Activated naive CD4-positive, alpha-beta T cell treated with anti-CD3 and anti-CD28 coated beads, Interleukin-2, amount 50 U/mL, for 24 hours (primary cell): ENCODE data around the gene CAMK2N2.

Experiments
- H3K27ac Mint-ChIP-seq: one replicate; pipeline ENCODE4 v1.8.0; 2021; ENCODE audit warnings: mild to moderate bottlenecking, mixed read lengths
- H3K27me3 Mint-ChIP-seq: one replicate; pipeline ENCODE4 v1.8.0; 2021; ENCODE audit warnings: mixed read lengths
- H3K36me3 Mint-ChIP-seq: one replicate; pipeline ENCODE4 v1.8.0; 2021; ENCODE audit warnings: mixed read lengths
- H3K4me1 Mint-ChIP-seq: one replicate; pipeline ENCODE4 v1.8.0; 2021; ENCODE audit warnings: mixed read lengths
- H3K4me3 Mint-ChIP-seq: one replicate; pipeline ENCODE4 v1.8.0; 2021; ENCODE audit warnings: mild to moderate bottlenecking, mixed read lengths
- H3K9me3 Mint-ChIP-seq: one replicate; pipeline ENCODE4 v1.8.0; 2021; ENCODE audit warnings: mixed read lengths

Gene CAMK2N2

DNA sequence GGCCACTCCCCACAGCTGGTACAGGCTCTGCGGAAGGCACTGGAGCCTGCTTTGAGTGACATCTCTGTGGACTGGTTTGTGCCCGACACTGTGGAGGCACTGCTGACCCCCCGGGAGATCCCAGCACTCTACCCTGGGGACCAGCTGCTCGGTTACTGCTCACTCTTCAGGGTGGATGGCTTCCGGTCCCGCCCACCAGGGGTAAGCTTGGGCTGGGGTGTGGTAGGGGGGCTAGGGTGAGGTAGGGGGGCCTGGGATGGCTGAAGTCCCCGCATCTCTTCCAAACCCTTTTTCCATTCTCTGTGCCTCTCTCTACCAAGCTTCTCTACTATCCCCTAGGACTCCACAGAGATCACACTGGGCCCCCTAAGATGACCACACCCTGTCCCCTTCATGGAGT, 24.1 kb downstream of the CAMK2N2 start:
- no peaks in the 10 kb centered on the region for H3K9me3 Mint-ChIP-seq
- peaks cover 8% of the 10 kb centered on the region for H3K27me3 Mint-ChIP-seq
- no peak overlapping the region for H3K27ac Mint-ChIP-seq
- peaks cover 2% of the 10 kb centered on the region for H3K36me3 Mint-ChIP-seq
- H3K4me3 Mint-ChIP-seq, result no peak overlapping the region
- no peaks in the 10 kb centered on the region for H3K4me1 Mint-ChIP-seq

DNA sequence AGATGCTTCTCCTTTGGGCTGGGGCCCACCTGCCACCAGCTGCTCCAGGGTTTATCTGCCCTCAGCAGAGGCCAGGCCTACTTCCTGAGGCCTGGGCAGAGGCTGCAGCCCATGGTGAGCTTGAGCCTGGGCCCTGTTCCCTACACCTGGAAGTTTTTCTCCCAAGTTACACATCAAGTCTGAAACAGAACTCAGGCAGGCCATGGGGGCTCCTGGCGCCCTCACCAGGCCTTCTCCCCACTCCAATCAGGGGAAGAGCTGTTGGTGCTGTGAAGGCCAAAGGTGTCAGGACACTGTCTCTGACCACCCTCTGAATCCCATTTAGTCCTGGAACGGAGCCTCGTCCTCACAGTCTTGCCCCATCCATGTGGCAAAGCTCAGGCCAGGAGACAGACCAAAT, 24.7 kb downstream of the CAMK2N2 start:
- Mint-ChIP-seq H3K9me3 (no peaks in the 10 kb centered on the region), H3K4me1 (no peaks in the 10 kb centered on the region), H3K27ac (no peak overlapping the region), H3K4me3 (no peak overlapping the region), H3K27me3 (peaks cover 13% of the 10 kb centered on the region), H3K36me3 (no peaks in the 10 kb centered on the region)

DNA sequence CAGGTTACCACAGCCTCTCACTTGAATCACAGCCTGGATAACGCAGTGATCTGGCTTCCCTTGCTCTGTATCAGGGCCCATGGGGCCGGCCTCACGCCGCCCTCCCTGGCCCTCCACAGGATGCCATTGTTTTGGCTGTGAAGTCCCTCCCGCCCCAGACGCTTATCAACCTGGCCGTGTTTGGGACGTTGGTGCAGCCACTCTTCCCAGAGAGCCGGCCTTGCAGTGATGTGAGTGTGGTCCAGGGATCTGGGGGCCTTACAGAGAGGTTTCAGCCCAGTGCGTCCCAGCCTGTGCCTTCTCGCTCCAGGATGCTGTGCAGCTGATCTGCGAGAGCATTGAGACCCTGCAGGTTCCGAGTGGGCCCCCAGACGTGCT, 25.3 kb downstream of the CAMK2N2 start:
- peaks cover 5% of the 10 kb centered on the region for H3K4me1 Mint-ChIP-seq
- no peak overlapping the region for H3K4me3 Mint-ChIP-seq

DNA sequence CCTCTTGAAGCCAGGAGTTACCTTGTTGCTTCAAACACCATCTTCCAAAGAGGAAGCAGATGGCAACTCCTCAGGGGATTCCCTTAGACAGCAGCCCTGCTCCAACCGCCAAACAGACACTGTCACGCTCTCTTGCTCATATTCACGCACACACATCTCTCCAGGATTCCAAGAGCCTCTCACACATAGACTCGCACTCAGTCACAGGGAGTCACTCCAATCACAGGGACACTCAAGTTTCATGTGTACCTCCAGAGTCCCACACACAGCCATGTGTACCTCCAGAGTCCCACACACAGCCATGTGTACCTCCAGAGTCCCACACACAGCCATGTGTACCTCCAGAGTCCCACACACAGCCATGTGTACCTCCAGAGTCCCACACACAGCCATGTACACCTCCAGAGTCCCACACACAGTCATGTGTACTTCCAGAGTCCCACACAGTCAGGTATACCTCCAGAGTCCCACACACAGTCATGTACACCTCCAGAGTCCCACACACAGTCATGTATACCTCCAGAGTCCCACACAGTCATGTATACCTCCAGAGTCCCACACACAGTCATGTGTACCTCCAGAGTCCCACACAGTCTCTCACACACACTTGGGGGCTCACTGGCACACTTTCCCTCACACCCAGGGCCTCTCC, 25.8 kb downstream of the CAMK2N2 start:
- no peaks in the 10 kb centered on the region for H3K36me3 Mint-ChIP-seq
- peaks cover 8% of the 10 kb centered on the region for H3K4me1 Mint-ChIP-seq
- H3K4me3 Mint-ChIP-seq, result no peak overlapping the region
- H3K27ac Mint-ChIP-seq, result no peak overlapping the region
- H3K9me3 Mint-ChIP-seq, result no peaks in the 10 kb centered on the region
- peaks cover 21% of the 10 kb centered on the region for H3K27me3 Mint-ChIP-seq

More for the DNA sequence above, 25.3 kb downstream of the CAMK2N2 start:
- Mint-ChIP-seq H3K36me3 (no peaks in the 10 kb centered on the region), H3K9me3 (no peaks in the 10 kb centered on the region), H3K27me3 (peaks cover 19% of the 10 kb centered on the region), H3K27ac (no peak overlapping the region)

DNA sequence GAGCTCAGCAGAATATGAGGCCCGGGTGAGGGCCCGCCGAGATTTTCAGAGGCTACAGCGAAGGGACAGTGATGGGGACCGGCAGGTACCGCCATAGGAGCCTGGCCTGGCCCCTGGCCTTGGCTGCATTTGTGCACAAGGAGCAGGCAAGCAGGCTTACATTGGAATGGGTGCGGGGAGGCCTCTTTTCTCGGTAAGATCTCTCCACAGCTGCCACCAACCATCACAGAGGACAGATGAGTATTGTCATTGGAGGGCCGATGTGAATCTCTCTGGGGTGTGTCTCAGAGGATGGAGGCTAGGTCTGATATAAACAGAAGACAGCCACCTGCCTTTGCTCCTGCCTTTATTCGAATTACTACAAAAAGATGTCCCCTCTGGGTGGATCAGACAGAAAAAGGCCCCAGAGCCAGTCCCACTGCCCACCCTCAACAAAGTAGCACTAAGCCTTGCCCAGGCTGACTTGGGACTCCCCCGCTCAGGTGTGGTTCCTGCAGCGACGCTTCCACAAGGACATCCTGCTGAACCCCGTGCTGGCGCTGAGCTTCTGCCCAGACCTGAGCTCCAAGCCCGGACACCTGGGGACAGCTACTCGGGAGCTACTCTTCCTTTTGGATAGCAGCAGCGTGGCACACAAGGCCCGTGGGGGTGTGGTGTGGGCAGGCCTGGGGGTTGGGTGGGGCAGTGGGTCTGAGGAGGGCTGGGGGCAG, 26.5 kb downstream of the CAMK2N2 start:
- Mint-ChIP-seq H3K4me3 (no peak overlapping the region), H3K27me3 (peaks cover 21% of the 10 kb centered on the region), H3K36me3 (no peaks in the 10 kb centered on the region), H3K27ac (no peak overlapping the region), H3K4me1 (peaks cover 8% of the 10 kb centered on the region), H3K9me3 (no peaks in the 10 kb centered on the region)

DNA sequence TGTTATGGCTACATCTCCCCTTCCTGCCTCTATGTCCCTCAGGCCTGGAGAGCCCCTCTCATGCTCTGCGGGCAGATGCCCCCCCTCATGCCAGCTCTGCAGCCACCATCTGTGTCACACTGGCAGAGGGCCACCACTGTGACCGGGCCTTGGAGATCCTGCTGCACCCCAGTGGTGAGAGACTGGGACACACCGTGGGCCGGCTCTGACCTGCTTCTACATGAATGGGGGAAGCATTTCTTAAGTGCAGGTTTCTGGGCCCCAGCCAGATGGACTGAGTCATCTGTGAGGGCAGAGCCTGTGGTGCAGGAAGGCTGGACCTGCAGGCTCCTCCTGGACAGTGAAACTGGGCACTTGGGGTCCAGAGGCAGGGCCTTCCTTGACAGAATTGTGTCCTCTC, 27.1 kb downstream of the CAMK2N2 start:
- Mint-ChIP-seq H3K9me3 (no peaks in the 10 kb centered on the region), H3K4me3 (no peak overlapping the region), H3K27ac (no peak overlapping the region), H3K4me1 (peaks cover 8% of the 10 kb centered on the region), H3K36me3 (no peaks in the 10 kb centered on the region), H3K27me3 (peaks cover 21% of the 10 kb centered on the region)

DNA sequence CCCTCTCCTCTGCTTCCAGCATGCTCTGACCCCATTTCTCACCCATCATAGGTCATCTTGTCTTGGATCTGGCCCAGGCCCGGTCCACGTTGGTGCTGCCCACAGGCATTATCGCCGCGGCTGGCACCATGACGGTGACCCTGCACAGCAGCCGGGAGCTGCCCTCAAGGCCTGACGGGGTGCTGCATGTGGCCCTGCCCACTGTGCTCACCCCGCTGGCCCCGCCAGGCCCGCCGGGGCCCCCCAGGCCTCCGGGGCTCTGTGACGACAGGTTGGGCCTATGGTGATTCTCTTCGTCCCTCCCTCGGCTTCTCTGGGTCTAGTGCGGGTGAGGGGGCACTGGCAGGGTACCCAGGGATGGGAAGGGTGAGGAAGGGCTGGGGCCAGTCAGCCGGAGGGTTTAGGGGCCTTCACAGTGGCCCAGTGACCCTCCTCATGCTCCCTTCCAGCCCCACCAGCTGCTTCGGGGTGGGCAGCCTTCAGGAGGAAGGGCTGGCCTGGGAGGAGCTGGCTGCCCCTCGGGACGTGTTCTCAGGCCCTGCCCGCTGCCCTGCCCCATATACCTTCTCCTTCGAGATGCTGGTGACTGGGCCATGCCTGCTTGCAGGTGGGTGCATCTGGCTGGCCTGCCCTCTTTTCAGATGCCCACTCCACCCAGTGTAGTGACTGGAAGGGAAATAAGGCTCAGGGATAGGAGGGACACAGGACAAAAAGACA, 28.1 kb downstream of the CAMK2N2 start:
- Mint-ChIP-seq H3K36me3 (no peaks in the 10 kb centered on the region), H3K27me3 (peaks cover 22% of the 10 kb centered on the region), H3K4me1 (peaks cover 14% of the 10 kb centered on the region), H3K9me3 (no peaks in the 10 kb centered on the region), H3K4me3 (no peak overlapping the region), H3K27ac (peak overlapping the region; percentile 70)

DNA sequence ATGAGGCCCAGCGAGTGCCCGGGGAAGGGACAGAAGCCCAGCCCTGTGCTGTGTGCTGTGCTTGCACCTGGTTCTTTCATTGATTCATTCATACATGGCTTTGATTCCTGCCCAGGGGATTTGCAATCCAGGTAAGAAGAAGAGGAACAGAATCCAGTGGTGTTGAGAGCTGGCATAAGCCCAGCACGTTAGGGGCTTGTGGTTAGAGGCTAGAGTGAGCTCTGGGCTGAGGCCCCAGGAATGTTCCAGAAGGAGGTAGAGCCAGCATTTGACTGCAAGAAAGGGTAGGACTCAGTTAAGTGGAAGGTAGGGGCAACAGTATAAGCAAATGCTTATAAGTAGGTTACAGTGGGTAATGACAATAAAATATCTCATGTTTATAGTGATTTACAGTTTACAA, 29.7 kb downstream of the CAMK2N2 start:
- Mint-ChIP-seq H3K27me3 (peaks cover 28% of the 10 kb centered on the region), H3K36me3 (no peaks in the 10 kb centered on the region), H3K27ac (no peak overlapping the region), H3K4me1 (peaks cover 14% of the 10 kb centered on the region), H3K9me3 (no peaks in the 10 kb centered on the region), H3K4me3 (peak overlapping the region; percentile 75)

DNA sequence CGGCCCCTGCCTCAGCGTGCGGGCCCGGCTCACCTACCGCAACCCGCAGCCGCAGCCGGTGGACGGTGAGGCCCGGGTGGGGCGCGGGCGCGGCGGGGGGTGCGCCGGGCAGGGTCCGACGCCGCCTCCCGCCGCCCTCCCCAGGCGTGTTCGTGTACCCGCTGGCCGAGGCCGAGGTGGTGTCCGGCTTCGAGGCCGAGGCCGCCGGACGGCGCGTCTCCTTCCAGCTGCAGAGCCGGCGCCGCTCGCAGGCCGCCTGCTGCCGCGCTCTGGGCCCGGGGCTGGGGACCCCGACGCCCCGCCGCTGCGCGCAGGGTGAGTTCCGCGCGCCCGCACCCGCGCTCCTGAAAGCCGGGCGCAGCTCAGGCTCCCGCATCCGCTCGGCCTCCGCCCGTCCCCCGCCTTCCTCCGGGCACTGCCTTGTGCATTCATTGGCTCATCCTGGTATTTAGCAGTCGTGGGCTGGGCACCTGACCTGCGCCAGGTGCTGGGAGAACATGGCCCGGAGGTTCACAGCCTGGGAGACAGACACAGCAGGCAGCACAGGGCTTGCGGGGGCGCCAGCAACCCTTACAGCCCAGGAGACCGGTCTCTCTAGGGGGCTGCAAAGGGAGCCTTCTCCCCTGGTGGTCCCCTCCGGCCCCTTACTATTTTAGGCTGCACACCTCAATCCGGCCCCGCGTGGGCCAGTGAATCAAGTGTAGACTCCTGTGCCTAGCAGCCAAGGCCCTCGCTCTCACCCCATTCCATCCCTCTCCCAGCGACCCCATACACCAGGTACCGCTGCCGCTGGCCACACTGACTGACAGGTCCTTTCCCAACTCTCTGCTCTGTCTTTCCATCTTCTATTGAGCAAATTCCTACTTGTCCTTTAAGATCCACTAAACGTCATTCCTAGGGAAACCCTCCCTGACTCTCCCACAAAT, 30.5 kb downstream of the CAMK2N2 start:
- Mint-ChIP-seq H3K27ac (no peak overlapping the region), H3K4me1 (peaks cover 14% of the 10 kb centered on the region), H3K27me3 (peaks cover 28% of the 10 kb centered on the region), H3K36me3 (no peaks in the 10 kb centered on the region), H3K4me3 (peak overlapping the region; percentile 75), H3K9me3 (no peaks in the 10 kb centered on the region)

DNA sequence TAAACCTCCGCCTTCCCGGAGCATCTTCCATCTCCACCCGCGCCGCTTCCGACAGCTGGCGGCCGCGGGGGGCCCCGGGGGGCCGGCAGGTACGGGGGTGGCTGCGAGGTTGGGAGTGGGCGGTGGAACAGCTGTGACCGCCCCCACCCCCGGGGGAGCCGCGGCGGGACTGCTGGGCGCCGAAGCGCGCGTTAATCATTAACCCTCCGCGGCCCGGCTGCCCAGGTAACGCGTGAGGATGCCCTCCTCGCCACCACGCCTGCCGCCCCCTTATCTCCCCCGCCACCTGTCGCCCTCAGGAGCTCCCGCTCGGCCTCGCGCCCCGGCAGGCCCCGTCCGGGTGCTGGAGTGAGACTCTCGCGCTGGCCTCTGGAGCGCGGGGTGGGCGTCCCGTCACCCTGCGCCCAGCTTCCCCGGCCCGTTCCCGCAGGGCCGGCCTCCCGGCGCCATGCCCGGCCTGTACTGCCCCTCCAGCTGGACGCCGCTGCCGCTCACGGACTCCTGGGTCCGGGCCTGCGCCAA, 31.2 kb downstream of the CAMK2N2 start:
- no peak overlapping the region for H3K27ac Mint-ChIP-seq
- H3K4me3 Mint-ChIP-seq, result no peak overlapping the region
- H3K36me3 Mint-ChIP-seq, result no peaks in the 10 kb centered on the region
- no peaks in the 10 kb centered on the region for H3K9me3 Mint-ChIP-seq
- H3K27me3 Mint-ChIP-seq, result peaks cover 32% of the 10 kb centered on the region
- peaks cover 14% of the 10 kb centered on the region for H3K4me1 Mint-ChIP-seq

DNA sequence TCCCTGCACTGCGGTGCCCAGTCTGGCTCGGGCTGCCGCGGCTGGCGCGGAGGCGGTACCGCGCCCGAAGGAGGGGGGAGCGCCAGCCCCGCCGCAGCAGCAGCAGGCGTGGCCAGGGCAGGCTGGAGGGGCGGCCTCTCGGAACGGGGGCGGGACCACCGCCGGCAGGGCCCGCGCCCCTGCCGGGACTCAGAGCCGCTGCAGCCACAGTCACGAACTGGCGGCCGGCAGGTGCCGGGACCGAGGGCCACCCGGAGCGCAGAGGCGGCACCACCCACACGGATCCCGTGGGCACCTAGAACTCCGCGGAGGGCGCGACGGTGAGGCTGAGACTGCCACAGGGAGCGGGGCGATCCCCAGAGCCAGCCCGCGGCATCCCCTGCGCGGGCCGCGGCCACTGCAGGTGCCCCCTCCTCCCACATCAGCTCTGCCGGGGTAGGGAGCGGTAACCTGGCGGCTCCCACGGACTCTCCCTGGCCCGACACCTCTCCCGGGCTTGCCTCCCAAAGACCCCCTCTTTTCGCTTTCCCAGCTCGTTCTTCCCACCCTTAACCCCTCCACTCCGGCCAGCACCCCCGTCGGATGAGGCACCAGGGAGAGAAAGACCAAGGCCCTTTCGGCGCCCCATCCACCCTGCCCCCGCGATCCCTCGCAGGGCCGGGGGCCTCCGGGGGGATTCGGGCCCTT, 31.8 kb downstream of the CAMK2N2 start, which contains the start of gene VWA5B2:
Gene VWA5B2 (plus strand): TSS at position 192 of the 687 bp plus-strand sequence. CDS start 944 bp downstream, outside the sequence.
- no peaks in the 10 kb centered on the region for H3K9me3 Mint-ChIP-seq
- peaks cover 14% of the 10 kb centered on the region for H3K4me1 Mint-ChIP-seq
- H3K4me3 Mint-ChIP-seq, result peak within 1 kb of the TSS; percentile 67
- peaks cover 33% of the 10 kb centered on the region for H3K27me3 Mint-ChIP-seq
- no peaks in the 10 kb centered on the region for H3K36me3 Mint-ChIP-seq
- no peak within 1 kb of the TSS for H3K27ac Mint-ChIP-seq

DNA sequence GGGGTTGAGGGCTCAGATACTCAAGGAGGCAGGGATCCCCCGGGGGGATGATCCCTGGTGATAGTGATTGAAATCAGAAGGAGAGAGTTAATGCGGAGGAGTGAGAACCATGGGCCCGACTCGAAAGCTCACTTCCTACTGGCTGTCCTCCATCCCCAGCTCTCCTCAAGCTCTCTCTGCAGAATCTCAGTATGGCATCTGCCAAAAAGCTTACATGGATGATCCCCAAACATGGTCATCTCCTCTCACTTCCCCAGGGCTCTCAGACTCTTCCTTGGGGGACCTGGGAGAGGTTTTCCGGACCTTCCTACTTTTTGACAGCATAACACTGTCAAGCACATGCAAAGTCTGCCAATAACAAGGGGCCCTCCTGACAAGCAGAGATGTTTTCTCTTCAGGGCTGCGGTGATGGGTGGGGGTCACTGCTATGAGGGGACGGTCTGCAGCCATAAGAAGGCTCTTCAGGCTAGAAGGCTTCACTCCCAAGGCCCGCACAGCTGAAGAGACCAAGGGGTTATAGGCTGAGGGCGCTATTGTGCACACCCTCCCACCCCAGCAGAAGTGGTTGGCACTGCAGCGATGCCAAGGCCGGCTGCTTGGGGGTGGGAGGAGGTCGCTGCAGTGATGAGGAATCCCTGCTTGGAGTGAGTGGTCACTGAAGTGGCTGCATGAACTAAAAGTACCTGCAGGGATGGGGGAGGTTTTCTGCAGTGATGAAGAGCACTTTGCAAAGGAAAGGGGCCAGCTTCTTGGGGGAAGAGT, 32.8 kb downstream of the CAMK2N2 start:
- Mint-ChIP-seq H3K27me3 (peaks cover 35% of the 10 kb centered on the region), H3K36me3 (no peaks in the 10 kb centered on the region), H3K4me1 (peaks cover 14% of the 10 kb centered on the region), H3K4me3 (peak overlapping the region; percentile 60), H3K27ac (no peak overlapping the region), H3K9me3 (no peaks in the 10 kb centered on the region)

DNA sequence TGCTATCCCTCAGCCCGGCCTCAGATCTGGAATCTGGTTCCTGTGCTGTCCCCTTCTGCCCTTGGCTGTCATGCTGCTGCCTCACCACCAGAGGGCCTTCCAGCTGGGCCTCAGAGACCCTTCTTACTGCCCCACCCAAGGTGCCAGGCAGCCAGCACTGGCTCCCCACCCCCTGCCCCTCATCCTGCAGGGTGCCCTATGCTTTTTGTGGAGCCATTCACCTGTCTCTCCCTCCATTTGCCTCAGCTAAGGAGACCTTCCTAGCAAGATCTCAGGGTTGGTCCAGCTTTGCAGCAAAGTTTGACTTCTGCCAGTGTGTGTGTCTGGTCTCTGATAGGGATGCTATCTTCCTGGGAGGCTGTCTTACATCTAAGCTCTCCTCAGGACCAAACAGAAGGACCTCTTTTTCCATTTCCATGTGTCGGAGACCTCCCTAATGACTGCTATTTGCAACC, 33.8 kb downstream of the CAMK2N2 start:
- no peaks in the 10 kb centered on the region for H3K9me3 Mint-ChIP-seq
- H3K27me3 Mint-ChIP-seq, result peaks cover 29% of the 10 kb centered on the region
- no peaks in the 10 kb centered on the region for H3K36me3 Mint-ChIP-seq
- H3K27ac Mint-ChIP-seq, result no peak overlapping the region
- H3K4me3 Mint-ChIP-seq, result no peak overlapping the region
- H3K4me1 Mint-ChIP-seq, result peaks cover 14% of the 10 kb centered on the region

DNA sequence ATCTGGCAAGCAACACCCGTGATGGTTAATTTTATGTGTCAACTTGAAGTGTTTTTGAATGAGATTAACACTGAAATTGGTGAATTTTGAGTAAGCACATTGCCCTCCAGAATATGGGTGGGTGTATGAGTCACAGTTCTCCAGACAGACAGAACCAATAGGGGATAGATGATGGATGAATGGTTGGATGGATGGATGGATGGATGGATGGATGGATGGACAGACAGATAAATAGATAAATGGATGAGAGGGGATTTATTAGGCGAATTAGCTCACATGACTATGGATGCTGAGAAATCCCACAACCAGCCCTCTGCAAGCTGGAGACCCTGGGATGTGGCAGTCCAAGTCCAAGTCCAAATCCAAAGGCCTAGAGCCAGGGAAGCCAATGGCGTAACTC, 37.4 kb downstream of the CAMK2N2 start:
- Mint-ChIP-seq H3K27ac (no peak overlapping the region), H3K27me3 (peaks cover 16% of the 10 kb centered on the region), H3K36me3 (no peaks in the 10 kb centered on the region), H3K9me3 (no peaks in the 10 kb centered on the region), H3K4me1 (peaks cover 6% of the 10 kb centered on the region), H3K4me3 (no peak overlapping the region)
